GM23248 (cell line): ENCODE results near the gene SAMD14. TPM values are rescaled to one million over a fixed set of nuclear protein-coding genes. Genes with fewer than 3 reads are reported as not detected.
A peak's percentile ranks its signal among the peaks of the same experiment; 100 is the strongest.

ENCODE experiments used
- DNase-seq: peaks from one replicate; pipeline ENCODE4 v3.0.0-alpha.2; 2015
- H2AFZ ChIP-seq: fragments of 200-600 bp; sonication (generic); 2 replicates; pipeline ENCODE4 v1.6.1; 2016; ENCODE audit warnings: antibody characterized with exemption
- H3F3A ChIP-seq: fragments of 200-600 bp; sonication (generic); 2 replicates; pipeline ENCODE4 v1.6.1; 2016; ENCODE audit warnings: mild to moderate bottlenecking, antibody characterized with exemption, mixed run types; ENCODE audit not compliant: insufficient read depth
- H3K27ac ChIP-seq: fragments of 200-600 bp; sonication (generic); 2 replicates; pipeline ENCODE4 v1.5.1; 2016; ENCODE audit warnings: mild to moderate bottlenecking
- H3K27me3 ChIP-seq: fragments of 200-600 bp; sonication (generic); replicated peaks from 2 replicates; pipeline ENCODE4 v1.6.1; 2016; ENCODE audit warnings: mild to moderate bottlenecking; ENCODE audit not compliant: insufficient read depth
- H3K36me3 ChIP-seq: fragments of 200-600 bp; sonication (generic); 2 replicates; pipeline ENCODE4 v1.6.1; 2016; ENCODE audit warnings: low read depth, mild to moderate bottlenecking
- H3K4me1 ChIP-seq: fragments of 200-600 bp; sonication (generic); 2 replicates; pipeline ENCODE4 v1.6.1; 2016; ENCODE audit warnings: mild to moderate bottlenecking; ENCODE audit not compliant: insufficient read depth
- H3K4me2 ChIP-seq: fragments of 200-600 bp; sonication (generic); one replicate; pipeline ENCODE4 v1.6.1; 2016; ENCODE audit warnings: mild to moderate bottlenecking; ENCODE audit not compliant: unreplicated experiment
- H3K4me3 ChIP-seq: fragments of 200-600 bp; sonication (generic); 2 replicates; pipeline ENCODE4 v1.5.1; 2016; ENCODE audit warnings: mild to moderate bottlenecking
- H3K79me2 ChIP-seq: fragments of 200-600 bp; sonication (generic); 2 replicates; pipeline ENCODE4 v1.6.1; 2016; ENCODE audit warnings: mild to moderate bottlenecking; ENCODE audit not compliant: insufficient read depth
- H3K9ac ChIP-seq: fragments of 200-600 bp; sonication (generic); 2 replicates; pipeline ENCODE4 v1.6.1; 2016; ENCODE audit warnings: mild to moderate bottlenecking
- H3K9me2 ChIP-seq: fragments of 200-600 bp; sonication (generic); 2 replicates; pipeline ENCODE4 v1.6.1; 2016; ENCODE audit warnings: mixed run types, mild to moderate bottlenecking, moderate library complexity; ENCODE audit not compliant: insufficient read depth
- H3K9me3 ChIP-seq: fragments of 200-600 bp; sonication (generic); one replicate; pipeline ENCODE4 v1.6.1; 2017; ENCODE audit warnings: low read depth
- H4K20me1 ChIP-seq: fragments of 200-600 bp; sonication (generic); 2 replicates; pipeline ENCODE4 v1.6.0; 2016; ENCODE audit not compliant: insufficient read depth
- EZH2 ChIP-seq: fragments of 200-600 bp; sonication (generic); IDR thresholded peaks from 2 replicates; pipeline ENCODE4 v1.6.1; 2018; ENCODE audit warnings: antibody characterized with exemption, mild to moderate bottlenecking; ENCODE audit not compliant: insufficient read depth, poor library complexity, severe bottlenecking
- EZH2phosphoT487 ChIP-seq: fragments of 200-600 bp; sonication (generic); IDR thresholded peaks from 2 replicates; pipeline ENCODE4 v1.6.1; 2018; ENCODE audit warnings: antibody characterized with exemption, moderate library complexity, mild to moderate bottlenecking, low read depth; ENCODE audit not compliant: insufficient read depth
- WGBS, 2 experiments: methylation state at CpG; one replicate each; pipeline ENCODE4 v1.1.6; 2015 to 2017; ENCODE audit warnings: low lambda C conversion rate in 2 of 2, low coverage in 1 of 2; ENCODE audit errors: missing lambda C conversion rate in 2 of 2; 5-methylcytosine and 5-hydroxymethylcytosine counted together
- in situ Hi-C: fragments of 300-500 bp; cut with MboI; formaldehyde crosslinking; loops from 2 replicates; pipeline ENCODE4 v1.15.0; 2020
- polyA plus RNA-seq: library from polyadenylated mRNA; unstranded; fragments of >200 nt; fragmentation: Nextera tagmentation; extraction: Ambion mirVana; gene quantifications from 2 replicates; pipeline ENCODE4 v1.2.1, GENCODE V29; 2016
- total RNA-seq: library from RNA; depleted of rRNA; stranded (reverse); fragments of >200 nt; shearing (Covaris generic); gene quantifications from 2 replicates; pipeline ENCODE4 v1.2.3, GENCODE V29; 2014

Gene SAMD14
- total and polyA plus RNA-seq, 2 experiments from 2014 or later: 1.3 to 3.0 TPM

DNA sequence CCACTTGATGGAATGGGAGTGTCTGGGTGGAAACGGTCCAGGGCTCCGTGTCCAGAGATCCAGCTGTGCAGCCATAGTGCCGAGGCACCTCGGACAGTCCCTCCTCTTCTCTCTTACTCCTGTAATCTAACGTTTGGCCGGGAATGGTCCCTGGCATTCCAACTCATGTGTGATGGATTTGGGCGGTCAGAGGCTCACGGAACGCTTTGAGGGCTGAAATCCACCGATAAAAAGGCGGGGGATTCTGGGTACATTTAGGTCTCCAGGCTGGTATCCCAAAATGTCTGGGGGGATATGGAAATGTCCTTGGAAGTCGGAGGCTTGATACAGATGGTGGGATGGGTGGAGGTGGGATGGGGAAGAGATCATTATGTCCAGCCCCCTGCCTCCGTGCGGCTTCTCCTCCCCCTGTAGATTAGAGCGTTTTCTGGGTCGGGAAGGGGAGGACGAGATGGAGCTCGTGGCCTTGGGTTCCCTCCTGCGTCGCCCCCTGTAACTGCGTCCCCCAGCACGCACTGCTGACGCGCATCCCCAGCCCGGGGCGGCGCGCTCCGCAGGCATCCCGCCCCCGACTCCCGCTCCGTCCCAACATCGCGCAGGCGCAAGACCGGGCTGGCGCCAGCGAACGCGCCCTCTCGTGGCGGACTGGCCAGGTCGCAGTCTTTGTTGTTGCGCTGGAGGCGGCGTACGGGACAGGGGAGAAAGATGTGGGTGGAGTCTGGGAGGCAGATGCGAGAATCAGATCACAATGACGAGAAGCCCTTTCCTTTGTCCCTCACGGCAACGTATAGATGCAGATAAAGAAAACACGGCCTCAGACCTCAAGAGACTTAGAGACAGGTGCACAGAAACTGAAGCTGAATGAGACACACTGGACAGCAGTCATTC, 31.3 kb upstream of the SAMD14 start:
- DNase-seq: peak; percentile 96
- no peaks in the 10 kb centered on the region for H3K79me2 ChIP-seq
- H3K36me3 ChIP-seq: no peaks in the 10 kb centered on the region
- peak overlapping the region; percentile 98 for H2AFZ ChIP-seq
- 1% methylated on average over 50 to 52 of the region's 53 CpGs for WGBS, 2 experiments
- no peaks in the 10 kb centered on the region; the same call in 1 of the 2 replicates for H3F3A ChIP-seq
- no peaks in the 10 kb centered on the region for H3K9me2 ChIP-seq
- H3K9me3 ChIP-seq: no peaks in the 10 kb centered on the region
- H3K27ac ChIP-seq: peak overlapping the region; percentile 13; the same call in 1 of the 2 replicates
- 0 out of 2 replicates have a peak, but pooled peaks cover 3% of the 10 kb centered on the region for H3K4me1 ChIP-seq
- in situ Hi-C loops: no loop called here
- no peaks in the 10 kb centered on the region for H4K20me1 ChIP-seq
- peak overlapping the region; percentile 91 for H3K4me2 ChIP-seq
- TF ChIP-seq EZH2phosphoT487: no peak
- no peak for TF ChIP-seq EZH2
- H3K27me3 ChIP-seq: no peaks in the 10 kb centered on the region
- H3K4me3 ChIP-seq: peak overlapping the region; percentile 87
- peak overlapping the region; percentile 78 for H3K9ac ChIP-seq

DNA sequence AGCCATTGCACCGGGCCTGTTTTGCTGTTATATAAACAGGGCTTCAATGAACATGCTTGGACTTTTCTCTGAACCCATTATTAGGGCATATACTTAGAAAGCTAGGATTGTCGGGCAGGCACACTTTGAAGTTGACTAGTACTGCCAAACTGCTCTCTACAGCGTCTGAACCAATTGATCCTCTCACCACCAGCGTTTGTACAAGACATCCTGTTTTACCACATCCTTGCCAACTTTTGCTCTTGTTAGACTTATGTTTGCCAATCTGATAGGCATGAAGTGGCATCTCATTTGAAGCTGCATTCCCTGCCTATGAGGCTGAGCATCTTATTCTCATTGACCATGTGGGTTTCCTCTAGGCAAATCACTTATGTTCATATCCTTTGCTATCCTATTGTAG, 27.9 kb upstream of the SAMD14 start:
- Histone ChIP-seq H3K4me3 (no peak overlapping the region), H3K9me2 (no peaks in the 10 kb centered on the region), H2AFZ (no peak overlapping the region), H3K9me3 (no peaks in the 10 kb centered on the region), H3K27me3 (no peaks in the 10 kb centered on the region), H3K27ac (no peak overlapping the region), H3K79me2 (no peaks in the 10 kb centered on the region), H3F3A (peaks cover 30% of the 10 kb centered on the region), H3K4me1 (peaks cover 27% of the 10 kb centered on the region), H3K9ac (no peak overlapping the region), H3K36me3 (no peaks in the 10 kb centered on the region), H3K4me2 (no peak overlapping the region), H4K20me1 (no peaks in the 10 kb centered on the region)
- DNase-seq: no peak
- WGBS, 2 experiments: 39 to 57% methylated on average over 4 of the region's 4 CpGs
- in situ Hi-C loops: no loop called here
- TF ChIP-seq EZH2phosphoT487 (no peak), EZH2 (no peak)

DNA sequence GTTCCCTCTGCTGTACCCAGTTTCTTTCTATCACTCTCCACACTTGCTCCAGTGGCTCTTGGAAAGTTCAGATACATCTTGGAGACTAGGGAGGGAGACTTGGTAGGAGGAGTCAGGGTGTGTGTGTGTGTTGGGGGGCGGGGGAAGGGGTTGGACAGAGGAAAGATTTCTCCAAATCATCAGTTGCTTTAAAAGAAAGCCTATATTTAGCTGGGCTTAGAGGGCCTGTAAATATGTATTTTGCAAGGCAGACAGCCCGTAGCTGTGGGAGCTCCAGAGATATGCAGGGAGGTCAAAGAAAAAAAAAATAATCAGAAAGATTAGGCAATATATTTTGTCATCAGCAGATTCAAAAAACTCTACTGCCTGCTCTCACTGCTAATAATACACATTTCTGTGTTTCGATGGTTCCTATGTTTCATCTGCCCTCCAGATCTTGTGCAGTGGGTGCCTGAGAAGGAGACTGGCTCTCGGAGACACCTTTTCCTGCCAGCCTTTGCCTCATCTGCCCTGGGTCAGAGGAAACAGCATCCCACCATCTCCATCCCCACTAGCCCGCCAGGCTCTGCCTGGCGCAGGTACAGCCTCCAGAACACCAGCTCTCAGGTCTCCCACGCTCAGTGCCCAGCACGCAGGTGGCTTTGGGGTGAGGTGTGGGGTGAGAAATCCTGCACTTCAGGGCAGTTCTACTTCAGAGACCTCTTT, 25.3 kb upstream of the SAMD14 start:
- H3K27me3 ChIP-seq: no peaks in the 10 kb centered on the region
- no peaks in the 10 kb centered on the region for H3K9me3 ChIP-seq
- H3K4me1 ChIP-seq: peaks cover 31% of the 10 kb centered on the region
- DNase-seq: peak; percentile 56
- peaks cover 30% of the 10 kb centered on the region for H3F3A ChIP-seq
- no peaks in the 10 kb centered on the region for H3K36me3 ChIP-seq
- in situ Hi-C loops: no loop called here
- H3K4me3 ChIP-seq: peak overlapping the region; percentile 37; the same call in 1 of the 2 replicates
- peak overlapping the region; percentile 84 for H2AFZ ChIP-seq
- TF ChIP-seq EZH2phosphoT487 (no peak), EZH2 (no peak)
- H3K27ac ChIP-seq: peak overlapping the region; percentile 78
- H4K20me1 ChIP-seq: no peaks in the 10 kb centered on the region
- H3K79me2 ChIP-seq: peaks cover 5% of the 10 kb centered on the region
- H3K4me2 ChIP-seq: peak overlapping the region; percentile 43
- H3K9ac ChIP-seq: peak overlapping the region; percentile 64
- no peaks in the 10 kb centered on the region for H3K9me2 ChIP-seq
- WGBS, 2 experiments: 24 to 27% methylated on average over 8 of the region's 8 CpGs

DNA sequence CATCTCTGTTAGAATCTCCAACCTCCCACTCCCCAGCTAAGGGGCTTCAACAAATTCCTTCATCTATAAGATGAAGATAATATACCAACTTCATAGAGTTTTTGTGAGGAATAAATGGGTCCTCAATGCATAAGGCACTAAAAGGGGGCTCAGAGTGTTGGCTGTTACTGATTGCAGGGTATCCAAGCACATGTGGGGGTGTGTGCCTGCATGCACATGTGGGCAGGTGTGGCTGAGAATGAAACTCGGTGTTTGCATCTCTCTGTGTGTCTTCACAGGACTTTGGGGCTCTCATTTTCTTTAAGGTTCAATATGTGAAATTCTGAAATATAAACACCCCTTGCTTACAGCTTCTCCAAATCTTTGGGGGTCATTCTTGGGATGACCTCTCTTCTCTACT, 24.6 kb upstream of the SAMD14 start:
- peak overlapping the region; percentile 43 for H3K4me2 ChIP-seq
- DNase-seq: no peak
- H3K36me3 ChIP-seq: no peaks in the 10 kb centered on the region
- no peak overlapping the region for H2AFZ ChIP-seq
- WGBS, 2 experiments: 0 to 6% methylated on average over 1 of the region's 1 CpG
- no peak overlapping the region for H3K4me3 ChIP-seq
- no peaks in the 10 kb centered on the region for H4K20me1 ChIP-seq
- H3K9ac ChIP-seq: no peak overlapping the region
- TF ChIP-seq EZH2 (no peak), EZH2phosphoT487 (no peak)
- peaks cover 31% of the 10 kb centered on the region for H3K4me1 ChIP-seq
- in situ Hi-C loops: no loop called here
- no peaks in the 10 kb centered on the region for H3K27me3 ChIP-seq
- H3K79me2 ChIP-seq: peaks cover 12% of the 10 kb centered on the region
- no peaks in the 10 kb centered on the region for H3K9me2 ChIP-seq
- H3F3A ChIP-seq: peaks cover 30% of the 10 kb centered on the region
- peak overlapping the region; percentile 78 for H3K27ac ChIP-seq
- no peaks in the 10 kb centered on the region for H3K9me3 ChIP-seq
